Measurements from ENCODE around the gene TRIO.
"Not testable (repeated sequence)": the region's sequence is repeated elsewhere in the genome, so short reads cannot be mapped to it uniquely, and the experiment has no call there.

The TRIO gene

DNA sequence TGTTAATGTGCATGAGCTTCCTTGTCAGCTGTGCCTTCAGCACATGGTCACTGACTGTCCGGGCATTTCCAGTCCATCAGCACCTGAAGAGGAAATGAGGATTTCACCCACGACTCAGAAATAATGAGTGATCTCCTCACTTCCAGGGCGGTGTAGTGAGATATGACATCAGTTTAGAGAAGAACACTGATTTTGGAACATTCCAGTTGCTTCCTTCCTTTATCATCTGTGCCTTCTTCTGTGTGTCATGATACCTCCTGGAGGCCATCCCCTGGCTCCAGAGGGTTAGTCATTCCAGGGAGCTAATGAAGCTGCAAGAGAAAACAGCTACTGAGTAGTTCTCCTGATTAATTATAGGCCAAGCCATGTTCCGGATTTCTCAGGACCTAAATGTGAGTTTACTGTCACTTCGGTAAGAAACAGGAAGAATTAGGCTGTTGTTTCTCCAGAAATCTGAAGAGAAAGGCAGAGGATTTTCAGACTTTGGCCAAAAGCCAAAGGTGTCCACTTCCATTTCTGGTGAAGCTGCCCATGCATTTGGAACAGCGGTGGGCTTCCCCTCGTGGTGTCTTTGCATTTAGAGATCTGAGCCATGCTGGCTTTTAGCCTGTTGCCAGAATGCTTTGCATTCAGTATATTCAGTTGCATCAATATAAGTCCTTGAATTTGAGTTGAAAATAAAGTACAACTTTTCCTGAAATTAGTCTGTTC lies 277.1 kb downstream of the TRIO start:
- DNase-seq, result no peak

- DNase-seq, result no peak
These were observed 278.7 kb downstream of the TRIO start for GRCh38 chr5:14421851-14422250.

DNA sequence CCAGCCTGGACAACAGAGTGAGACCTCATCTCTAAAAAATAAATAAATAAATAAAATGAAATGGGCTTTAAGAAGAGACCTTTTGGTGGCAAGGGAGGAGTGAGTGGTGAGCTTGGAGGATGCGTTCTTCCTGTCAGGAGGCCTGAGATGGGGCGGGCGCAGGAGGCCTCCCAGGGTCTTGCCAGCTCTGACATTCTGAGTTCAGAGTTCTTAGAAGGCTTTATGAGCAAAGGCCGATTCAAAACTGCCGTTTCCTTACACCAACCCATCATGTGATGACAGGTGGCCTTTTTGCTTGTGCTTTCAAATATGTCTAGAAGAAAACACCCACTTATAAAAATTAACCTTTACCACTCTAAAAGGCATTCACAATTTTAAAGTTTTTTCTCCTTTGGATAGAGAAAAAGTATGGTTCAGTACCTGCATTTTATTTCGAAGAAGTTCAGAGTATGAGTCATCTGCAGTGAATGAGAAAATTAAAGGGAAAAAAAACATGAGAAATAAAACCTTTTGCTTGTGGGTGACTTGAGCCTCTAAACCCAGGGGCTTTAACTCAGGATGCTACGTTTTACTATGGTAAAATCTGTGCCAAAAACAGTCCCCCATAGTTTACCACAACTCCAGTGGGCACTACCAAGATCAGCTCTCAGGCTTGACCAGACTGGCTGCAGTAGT lies 281.0 kb downstream of the TRIO start:
- peak in 1 of 5 donors; percentile 65 for DNase-seq

- DNase-seq, result no peak
These were observed 282.4 kb downstream of the TRIO start for GRCh38 chr5:14425559-14425958.

- DNase-seq, result no peak
These were observed 283.4 kb downstream of the TRIO start for GRCh38 chr5:14426521-14426920.

DNA sequence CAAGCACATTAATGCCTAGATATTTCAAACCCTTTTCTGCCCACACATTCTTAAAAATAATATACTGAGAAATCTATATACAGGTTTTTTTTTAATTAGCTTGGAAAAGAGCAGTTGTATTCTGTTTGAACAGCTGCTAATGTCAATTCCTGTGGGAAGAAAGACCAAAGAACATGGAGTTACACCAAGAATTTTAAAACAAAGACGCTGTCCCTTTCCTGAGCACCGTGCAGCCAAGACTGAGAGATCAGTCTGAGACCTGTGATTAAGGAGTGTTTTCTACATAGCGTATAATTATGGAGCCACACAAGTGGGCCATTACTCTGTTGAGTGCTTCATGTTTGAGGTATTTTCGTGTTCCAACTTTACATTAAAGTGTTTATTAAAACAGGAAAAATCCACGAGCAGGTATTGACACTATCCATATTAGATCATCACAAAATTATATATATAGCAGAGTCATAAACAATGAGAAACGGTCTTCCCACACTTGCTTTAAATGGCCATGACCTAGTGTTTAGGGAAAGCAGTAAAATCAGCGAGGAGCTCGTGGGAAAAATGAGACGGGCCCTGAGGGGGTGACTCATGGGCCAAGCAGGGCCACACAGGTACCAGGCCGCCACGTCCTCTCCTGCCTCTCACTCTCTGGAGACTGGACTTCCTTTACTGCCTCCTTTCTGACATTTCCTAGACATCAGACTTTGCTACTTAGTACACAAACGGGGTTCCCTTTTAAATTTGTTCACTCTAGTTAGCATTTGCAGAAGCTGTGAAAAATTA lies 285.4 kb downstream of the TRIO start:
- no peak for DNase-seq

DNA sequence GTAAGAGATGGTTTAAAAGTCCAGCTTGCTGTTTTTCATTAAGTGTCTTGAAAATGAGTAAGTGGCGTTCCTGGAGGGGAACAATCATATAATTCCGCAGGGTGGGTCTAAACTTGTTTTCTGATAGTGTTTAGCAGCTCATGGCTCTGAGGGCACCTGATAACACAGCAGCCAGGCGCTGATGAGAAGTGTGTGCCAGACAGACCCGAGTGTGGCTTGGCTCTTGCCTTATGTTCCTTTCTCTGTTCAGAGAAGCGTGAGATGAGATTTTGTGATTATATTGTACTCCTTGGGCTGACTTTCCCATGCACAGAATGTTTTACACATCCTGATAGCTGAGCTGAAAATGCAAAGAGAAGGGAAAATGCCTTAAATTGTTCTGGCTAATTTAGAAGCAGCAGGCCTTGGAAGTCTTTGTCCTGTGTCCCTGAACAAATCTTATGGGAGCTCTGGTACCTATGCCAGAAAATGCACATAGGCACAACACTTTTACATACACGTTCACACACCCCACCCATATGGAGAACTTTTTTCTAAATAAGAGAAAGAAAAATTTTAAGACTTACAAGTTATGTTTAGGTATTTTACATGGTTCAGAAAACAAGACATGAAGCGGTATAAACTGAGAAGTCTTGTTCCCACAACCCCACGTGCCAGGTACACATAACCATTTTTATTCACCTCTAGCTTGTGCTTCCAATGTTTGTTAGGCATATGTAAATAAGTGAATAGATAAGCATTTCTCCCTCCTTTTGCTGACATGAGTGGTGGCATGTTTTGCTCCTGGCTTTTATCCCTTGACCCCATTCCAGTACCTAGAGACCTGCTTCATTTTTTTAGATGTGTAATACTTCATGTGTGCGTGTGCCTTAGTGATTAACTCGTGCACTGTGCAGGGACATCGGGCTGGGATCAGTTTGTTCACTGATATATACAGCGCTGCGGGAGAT lies 286.2 kb downstream of the TRIO start:
- no peak for DNase-seq

- no peak for DNase-seq
These were observed 288.4 kb downstream of the TRIO start for GRCh38 chr5:14431534-14431933.

GRCh38 chr5:14432931-14433589 lies 289.9 kb downstream of the TRIO start:
- no peak for DNase-seq

GRCh38 chr5:14435481-14435880 lies 292.3 kb downstream of the TRIO start:
- DNase-seq, result no peak

DNA sequence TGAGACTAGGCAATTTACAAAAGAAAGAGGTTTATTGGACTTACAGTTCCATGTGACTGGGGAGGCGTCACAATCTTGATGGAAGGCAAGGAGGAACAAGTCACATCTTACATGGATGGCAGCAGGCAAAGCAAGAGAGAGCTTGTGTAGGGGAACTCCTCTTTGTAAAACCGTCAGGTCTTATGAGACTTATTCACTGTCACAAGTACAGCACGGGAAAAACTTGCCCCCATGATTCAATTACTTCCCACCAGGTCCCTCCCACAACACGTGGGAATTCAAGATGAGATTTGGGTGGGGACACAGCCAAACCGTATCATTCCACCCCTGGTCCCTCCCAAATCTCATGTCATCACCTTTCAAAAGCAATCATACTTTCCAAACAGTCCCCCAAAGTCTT lies 293.0 kb downstream of the TRIO start:
- not testable (repeated sequence) for DNase-seq

DNA sequence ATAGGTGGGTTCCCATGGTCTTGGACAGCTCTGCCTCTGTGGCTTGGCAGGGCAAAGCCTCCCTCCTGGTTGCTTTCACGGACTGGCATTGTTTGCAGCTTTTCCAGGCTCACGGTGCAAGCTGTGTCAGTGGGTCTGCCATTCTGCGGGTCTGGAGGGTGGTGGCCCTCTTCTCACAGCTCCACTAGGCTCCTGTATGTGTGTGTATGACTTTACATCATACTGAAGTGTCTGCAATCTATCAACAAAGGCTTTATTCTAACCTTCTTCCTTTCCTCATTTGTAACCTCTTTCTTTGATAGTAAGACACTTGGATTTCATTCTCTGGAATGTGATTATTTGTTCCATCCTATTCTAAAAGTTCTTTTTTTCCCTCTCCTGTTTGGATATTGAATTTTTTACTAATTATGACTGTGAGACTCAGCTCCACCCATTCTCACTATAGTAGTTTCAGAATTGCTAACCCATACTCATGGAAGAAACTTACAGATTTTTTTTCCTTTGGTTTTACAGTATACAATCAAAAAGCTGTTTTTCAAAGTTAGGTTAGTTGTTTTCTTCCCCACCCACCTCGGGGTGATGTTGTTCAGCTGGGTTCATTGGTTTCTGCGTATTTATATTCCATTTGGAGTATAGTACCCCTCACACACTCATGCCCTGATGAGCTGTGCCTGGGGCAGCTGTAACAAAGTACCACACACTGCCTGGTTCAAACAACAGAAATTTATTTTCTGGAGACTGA lies 293.8 kb downstream of the TRIO start:
- peak in 1 of 5 donors; percentile 19 for DNase-seq

DNA sequence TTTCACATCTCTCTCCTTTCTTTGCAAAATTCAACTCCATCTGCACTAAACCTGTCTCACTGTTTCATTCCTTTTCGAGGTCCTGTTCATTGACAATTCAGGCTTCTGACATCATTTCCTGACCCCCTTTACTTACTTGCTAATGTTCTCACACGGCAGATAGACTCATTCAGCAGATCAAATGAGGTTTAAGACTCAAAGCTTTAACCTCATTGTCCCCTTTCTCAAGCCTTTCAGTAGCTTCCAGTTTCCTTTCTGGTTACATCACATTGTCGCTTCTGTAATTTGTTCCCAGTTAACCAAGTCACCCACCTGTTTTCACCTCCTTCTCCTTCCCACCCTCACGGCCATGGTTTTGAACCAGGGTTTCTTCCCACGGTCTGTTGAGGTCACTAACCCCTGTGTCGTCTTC lies 295.1 kb downstream of the TRIO start:
- DNase-seq, result peak in 1 of 5 donors; percentile 36

GRCh38 chr5:14439087-14439871 lies 296.1 kb downstream of the TRIO start:
- DNase-seq, result no peak

GRCh38 chr5:14440223-14440581 lies 297.1 kb downstream of the TRIO start:
- no peak for DNase-seq

DNA sequence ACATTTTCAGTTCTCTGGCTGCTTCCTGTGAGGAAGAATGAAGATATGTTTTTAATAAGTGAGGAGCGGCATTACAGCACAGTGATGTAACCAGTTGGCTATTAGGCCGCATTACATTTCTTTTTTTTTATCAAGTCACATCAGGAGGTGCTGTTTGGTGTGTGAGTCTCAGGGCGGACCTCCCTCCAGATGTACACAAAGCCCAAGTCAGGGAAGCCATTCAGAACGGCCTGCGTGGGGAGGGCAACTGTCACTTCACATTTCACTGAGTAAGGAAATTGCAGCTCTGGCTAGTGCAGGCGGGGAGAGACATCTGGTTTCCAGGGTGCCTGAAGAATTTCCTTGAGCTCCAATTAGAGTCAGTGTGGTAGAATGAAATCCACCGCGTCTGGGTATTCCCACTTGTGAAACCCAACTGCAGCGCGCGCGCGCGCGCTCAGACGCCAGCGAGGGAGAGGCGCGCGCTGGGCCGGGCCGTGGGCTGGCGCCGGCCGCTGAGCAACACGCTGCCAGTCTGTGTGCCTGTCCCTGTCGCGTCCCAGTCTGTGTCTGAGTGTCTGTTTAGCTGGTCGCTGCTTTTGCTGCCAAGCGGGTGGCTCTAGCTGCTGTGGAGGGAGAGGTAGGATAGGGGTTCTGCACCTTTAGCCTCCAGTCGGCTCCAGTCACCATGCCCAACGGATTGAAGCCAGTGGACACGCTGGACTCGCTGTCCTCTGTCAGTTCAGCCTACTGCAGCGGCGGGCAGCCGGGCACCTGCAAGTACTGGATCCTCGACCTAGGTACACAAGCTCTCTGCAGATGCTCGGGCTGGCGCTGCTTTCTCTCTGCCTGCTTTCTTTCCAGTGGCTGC lies 297.7 kb downstream of the TRIO start:
- DNase-seq, result no peak

GRCh38 chr5:14441641-14442040 lies 298.5 kb downstream of the TRIO start:
- no peak for DNase-seq

DNA sequence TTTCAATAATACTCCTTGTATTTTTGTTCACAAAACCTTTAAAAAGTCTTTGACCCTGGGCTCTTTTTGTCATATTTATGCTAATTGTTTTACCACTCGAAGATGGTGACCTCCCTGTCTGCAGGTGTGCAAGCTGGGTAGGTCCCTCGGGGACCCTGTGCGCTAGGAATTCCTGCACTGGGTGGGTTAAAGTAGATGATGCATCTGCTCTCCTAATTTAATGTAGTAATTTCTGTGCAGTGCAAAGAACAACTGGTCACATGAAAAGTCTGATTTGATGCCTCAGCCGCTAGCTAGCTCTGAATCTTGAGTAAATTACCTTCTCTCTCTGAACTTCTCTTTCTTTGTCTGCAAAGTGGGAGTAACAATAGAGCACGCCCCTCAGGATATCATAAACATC lies 299.4 kb downstream of the TRIO start:
- no peak for DNase-seq

DNA sequence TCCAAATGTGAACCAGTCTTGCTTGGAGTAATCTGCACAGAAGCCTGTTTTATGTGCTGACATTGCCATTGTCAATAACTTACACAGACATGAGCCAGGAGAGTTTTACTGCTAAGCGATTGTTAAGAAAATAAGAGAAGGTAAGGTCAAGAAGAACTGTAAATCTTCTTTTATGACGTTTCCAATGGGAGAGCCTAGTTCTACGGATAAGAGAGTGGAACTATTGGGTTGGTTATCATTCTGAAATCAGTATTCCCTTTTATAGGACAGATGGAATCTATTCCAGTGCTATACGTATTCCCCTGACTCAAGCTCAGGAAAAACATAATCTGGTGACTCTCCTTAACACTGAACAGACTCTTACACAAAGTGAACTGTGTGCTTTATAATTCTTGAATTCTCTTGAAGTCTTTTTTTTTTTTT lies 300.5 kb downstream of the TRIO start:
- no peak for DNase-seq

Data from T-helper 1 cell (primary cell).